BJ (cell line): ENCODE data around the gene MEIOSIN. TPM values are rescaled to one million over a fixed set of nuclear protein-coding genes. Genes with fewer than 3 reads are reported as not detected.

Experiments
- CTCF ChIA-PET: fragments of 350-600 bp; formaldehyde crosslinking; extraction: SDS; loops from one replicate; lab custom pipeline; 2021; ENCODE audit warnings: antibody characterized with exemption, inconsistent platforms; lab: Yijun Ruan, JAX
- POLR2A ChIA-PET: fragments of 300-600 bp; sonication (Branson Sonifier 250); formaldehyde crosslinking; extraction: SDS; loops from one replicate; lab custom pipeline; 2021; ENCODE audit warnings: antibody characterized with exemption; lab: Charles Lee
- DNase-seq: peaks from one replicate; pipeline ENCODE4 v3.0.0-alpha.2; 2011; ENCODE audit warnings: low read depth
- H3K27me3 ChIP-seq: 2 replicates; pipeline ENCODE4 v1.6.0; 2011; ENCODE audit warnings: low read length; ENCODE audit not compliant: control insufficient read depth, insufficient read depth
- H3K36me3 ChIP-seq: 2 replicates; pipeline ENCODE4 v1.5.1; 2011; ENCODE audit warnings: low read length; ENCODE audit not compliant: control insufficient read depth, insufficient read depth
- H3K4me3 ChIP-seq: 2 replicates; pipeline ENCODE4 v1.5.1; 2011; ENCODE audit warnings: low read depth, mild to moderate bottlenecking, control low read depth, low read length
- CTCF ChIP-seq: IDR thresholded peaks from 2 replicates; pipeline ENCODE4 v1.5.1; 2011; ENCODE audit warnings: low read depth, mild to moderate bottlenecking, control low read depth, inconsistent platforms, low read length, moderate library complexity; ENCODE audit not compliant: insufficient read depth
- polyA plus RNA-seq: library from polyadenylated mRNA; depleted of rRNA; stranded (reverse); fragments of >200 nt; gene quantifications from 2 replicates; pipeline ENCODE4 v1.2.3, GENCODE V29; 2011

MEIOSIN gene
- polyA plus RNA-seq, 1 experiment, result not detected

GRCh38 chr19:45753548-45753947 lies 20.3 kb downstream of the MEIOSIN start:
- no peak overlapping the region for H3K4me3 ChIP-seq
- DNase-seq, result no peak
- POLR2A ChIA-PET, result no interaction called here
- no peaks in the 10 kb centered on the region for H3K27me3 ChIP-seq
- CTCF ChIA-PET, result interaction anchor here (1.0 to 1.4 kb wide), 2 partner anchors 44 to 46 kb away, joined by 3 to 4 read pairs; no protein-coding TSS in a partner anchor
- no peak for TF ChIP-seq CTCF
- no peaks in the 10 kb centered on the region for H3K36me3 ChIP-seq

- ChIA-PET POLR2A (no interaction called here), CTCF (interaction anchor here (0.8 to 2.5 kb wide), 3 partner anchors 10 to 45 kb away, joined by 3 to 9 read pairs (median 3); partner anchors contain the start of gene FBXO46)
- TF ChIP-seq CTCF, result no peak
- Histone ChIP-seq H3K36me3 (no peaks in the 10 kb centered on the region), H3K4me3 (no peak overlapping the region), H3K27me3 (no peaks in the 10 kb centered on the region)
- DNase-seq, result no peak
These were observed 21.1 kb downstream of the MEIOSIN start for GRCh38 chr19:45754323-45754722.

DNA sequence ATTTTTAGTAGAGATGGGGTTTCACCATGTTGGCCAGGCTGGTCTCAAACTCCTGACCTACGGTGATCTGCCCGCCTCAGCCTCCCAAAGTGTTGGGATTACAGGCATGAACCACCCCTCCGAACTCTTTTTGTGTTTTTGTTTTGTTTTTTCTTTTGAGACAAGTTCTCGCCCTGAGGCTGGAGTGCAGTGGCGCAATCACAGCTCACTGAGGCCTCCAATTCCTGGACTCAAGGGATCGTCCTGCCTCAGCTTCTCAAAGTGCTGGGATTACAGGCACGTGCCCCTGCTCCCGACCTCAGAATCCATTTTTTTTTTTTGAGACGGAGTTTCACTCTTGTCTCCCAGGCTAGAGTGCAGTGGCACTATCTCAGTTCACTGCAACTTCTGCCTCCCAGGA lies 24.5 kb downstream of the MEIOSIN start:
- no peaks in the 10 kb centered on the region for H3K27me3 ChIP-seq
- TF ChIP-seq CTCF, result no peak
- no peaks in the 10 kb centered on the region for H3K36me3 ChIP-seq
- ChIA-PET POLR2A (no interaction called here), CTCF (interaction anchor here (0.6 to 1.4 kb wide), 5 partner anchors 17 to 74 kb away, joined by 3 read pairs; partner anchors contain the start of gene QPCTL)
- no peak for DNase-seq
- H3K4me3 ChIP-seq, result no peak overlapping the region

- H3K4me3 ChIP-seq, result no peak overlapping the region
- DNase-seq, result no peak
- no peaks in the 10 kb centered on the region for H3K36me3 ChIP-seq
- TF ChIP-seq CTCF, result no peak
- POLR2A ChIA-PET, result no interaction called here
- no peaks in the 10 kb centered on the region for H3K27me3 ChIP-seq
- CTCF ChIA-PET, result interaction anchor here (1.4 kb wide), 1 partner anchor 19 kb away, joined by 3 read pairs; no protein-coding TSS in a partner anchor
These were observed 25.7 kb downstream of the MEIOSIN start for GRCh38 chr19:45758921-45759320.

DNA sequence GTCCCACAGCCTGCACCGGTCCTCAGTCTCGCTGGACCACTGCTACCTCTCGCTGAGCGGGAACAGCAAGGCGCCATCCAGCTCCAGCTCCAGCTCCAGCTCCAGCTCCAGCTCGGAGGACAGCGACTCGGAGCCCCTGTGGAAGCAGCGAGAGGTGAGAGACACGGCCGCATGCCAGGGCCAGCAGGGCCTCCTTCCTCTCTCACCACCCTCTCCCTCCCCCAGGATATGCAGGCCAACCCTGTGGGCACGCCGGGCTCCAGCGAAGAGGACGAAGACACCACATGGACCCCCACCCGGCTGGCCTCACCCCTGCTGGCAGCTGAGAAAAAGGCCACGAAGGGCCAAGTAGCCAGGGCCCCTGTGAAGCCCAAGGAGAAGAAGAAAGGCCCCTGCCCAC lies 28.5 kb downstream of the MEIOSIN start:
- Histone ChIP-seq H3K36me3 (no peaks in the 10 kb centered on the region; the same call in 1 of the 2 replicates), H3K4me3 (no peak overlapping the region), H3K27me3 (no peaks in the 10 kb centered on the region)
- ChIA-PET POLR2A (interaction anchor here (0.7 kb wide), 1 partner anchor 22 kb away, joined by 24 read pairs; no protein-coding TSS in a partner anchor), CTCF (no interaction called here)
- DNase-seq, result no peak
- TF ChIP-seq CTCF, result no peak
